Stimulated activated CD4-positive, alpha-beta T cell treated with anti-CD3 and anti-CD28 coated beads, Interleukin-4, amount 100 ng/mL, for 48 hours (primary cell): ENCODE measurements around the gene TLK2.
"Not testable (repeated sequence)": the region's sequence is repeated elsewhere in the genome, so short reads cannot be mapped to it uniquely, and the experiment has no call there.

ENCODE experiments used
- DNase-seq, 2 donors: peaks; one replicate each; pipeline ENCODE4 v3.0.0-alpha.2; 2020; ENCODE audit warnings: low read depth in 2 of 2

The TLK2 gene

GRCh38 chr17:62558941-62559340 lies 80.3 kb downstream of the TLK2 start:
- not testable (repeated sequence) for DNase-seq

GRCh38 chr17:62560971-62561370 lies 82.3 kb downstream of the TLK2 start:
- DNase-seq: not testable (repeated sequence)

GRCh38 chr17:62562656-62563055 lies 84.0 kb downstream of the TLK2 start:
- no peak for DNase-seq

GRCh38 chr17:62565817-62566216 lies 87.2 kb downstream of the TLK2 start:
- DNase-seq: no peak

- no peak for DNase-seq
These were observed 88.5 kb downstream of the TLK2 start for GRCh38 chr17:62566996-62567578.

GRCh38 chr17:62572488-62572887 lies 93.9 kb downstream of the TLK2 start:
- no peak for DNase-seq

GRCh38 chr17:62572888-62573401 lies 94.3 kb downstream of the TLK2 start:
- DNase-seq: no peak

- no peak for DNase-seq
These were observed 95.0 kb downstream of the TLK2 start for GRCh38 chr17:62573480-62574117.

- DNase-seq: no peak
These were observed 97.8 kb downstream of the TLK2 start for GRCh38 chr17:62576382-62576781.

- DNase-seq: no peak
These were observed 100.3 kb downstream of the TLK2 start for GRCh38 chr17:62578757-62579487.

GRCh38 chr17:62580947-62581346 lies 102.3 kb downstream of the TLK2 start:
- DNase-seq: no peak

- no peak for DNase-seq
These were observed 103.1 kb downstream of the TLK2 start for GRCh38 chr17:62581764-62582163.

- DNase-seq: no peak
These were observed 108.9 kb downstream of the TLK2 start for GRCh38 chr17:62587554-62587953.

GRCh38 chr17:62588109-62588508 lies 109.5 kb downstream of the TLK2 start:
- no peak for DNase-seq

- no peak for DNase-seq
These were observed 112.7 kb downstream of the TLK2 start for GRCh38 chr17:62591333-62591732.

GRCh38 chr17:62591822-62592221 lies 113.2 kb downstream of the TLK2 start:
- DNase-seq: not testable (repeated sequence)

GRCh38 chr17:62592341-62593099 lies 113.9 kb downstream of the TLK2 start:
- no peak for DNase-seq

- DNase-seq: no peak
These were observed 116.9 kb downstream of the TLK2 start for GRCh38 chr17:62595484-62595883.

GRCh38 chr17:62596662-62597061 lies 118.0 kb downstream of the TLK2 start:
- DNase-seq: no peak

GRCh38 chr17:62597150-62597549 lies 118.5 kb downstream of the TLK2 start:
- no peak for DNase-seq

GRCh38 chr17:62597920-62598319 lies 119.3 kb downstream of the TLK2 start:
- DNase-seq: no peak
